SK-N-SH treated with all-trans-retinoic acid at 6 μM for 48 hours (cell line): ENCODE data around the gene PGS1.

ENCODE experiments used
- TSHZ2 ChIP-seq: fragments of 250-450 bp; sonication (Bioruptor Pico); IDR thresholded peaks from 2 replicates; pipeline ENCODE4 v1.5.0; 2020; ENCODE audit warnings: mild to moderate bottlenecking, moderate library complexity
- ZNF70 ChIP-seq: fragments of 450-650 bp; formaldehyde crosslinking; IDR thresholded peaks from 2 replicates; pipeline ENCODE4 v1.5.0; 2020; ENCODE audit warnings: mild to moderate bottlenecking, moderate library complexity

- no peak for TF ChIP-seq ZNF70
- TF ChIP-seq TSHZ2: no peak
These were observed 5.4 kb downstream of the PGS1 start for GRCh38 chr17:78383725-78384471.
